IMR-90 (cell line): Measurements from ENCODE around the gene ABCB9. TPM values are rescaled to one million over a fixed set of nuclear protein-coding genes. Genes with fewer than 3 reads are reported as not detected.

Source experiments
- ATAC-seq: fragments of 200-7000 bp; cut with Tn5 transposase; 2 replicates; pipeline ENCODE4 v1.9.1; 2020; ENCODE audit warnings: low read depth, mild to moderate bottlenecking, moderate library complexity
- BruUV-seq: library from RNA; stranded (reverse); fragments of 400-500 nt; replicated peaks from 2 replicates; lab custom pipeline; 2021; lab: Mats Ljungman, UMichigan
- CTCF ChIA-PET: fragments of 300-600 bp; formaldehyde crosslinking; extraction: SDS; loops from one replicate; lab custom pipeline; 2021; ENCODE audit warnings: antibody characterized with exemption; lab: Yijun Ruan, JAX
- POLR2A ChIA-PET: fragments of 300-600 bp; sonication (Branson Sonifier 250); formaldehyde crosslinking; loops from one replicate; lab custom pipeline; 2022; ENCODE audit warnings: antibody characterized with exemption; ENCODE audit not compliant: unreplicated experiment; lab: Charles Lee
- DNase-seq: peaks from one replicate; pipeline ENCODE4 v3.0.0; 2013
- H2AFZ ChIP-seq: replicated peaks from 2 replicates; pipeline ENCODE3; 2013; ENCODE audit warnings: low read length, mild to moderate bottlenecking; ENCODE audit not compliant: poor library complexity
- H2AK5ac ChIP-seq: 2 replicates; pipeline ENCODE4 v1.6.1; 2013; ENCODE audit warnings: low read depth, low read length, inconsistent platforms
- H2AK9ac ChIP-seq: replicated peaks from 2 replicates; pipeline ENCODE3; 2013; ENCODE audit warnings: mild to moderate bottlenecking, low read depth, low read length, moderate library complexity; ENCODE audit not compliant: poor library complexity
- H2BK120ac ChIP-seq: 2 replicates; pipeline ENCODE4 v1.6.1; 2013; ENCODE audit warnings: low read depth, low read length, inconsistent platforms
- H2BK15ac ChIP-seq: 3 replicates; pipeline ENCODE4 v1.6.1; 2013; ENCODE audit warnings: low read depth, low read length, inconsistent platforms
- H2BK20ac ChIP-seq: 2 replicates; pipeline ENCODE4 v1.6.1; 2013; ENCODE audit warnings: low read depth, mild to moderate bottlenecking, inconsistent platforms, low read length, moderate library complexity
- H2BK5ac ChIP-seq: 2 replicates; pipeline ENCODE4 v1.6.1; 2013; ENCODE audit warnings: mild to moderate bottlenecking, low read depth, low read length, inconsistent platforms; ENCODE audit not compliant: poor library complexity, severe bottlenecking
- H3K14ac ChIP-seq: replicated peaks from 2 replicates; pipeline ENCODE4 v1.6.1; 2013; ENCODE audit warnings: low read depth, low read length, inconsistent platforms
- H3K18ac ChIP-seq: 2 replicates; pipeline ENCODE4 v1.6.1; 2013; ENCODE audit warnings: low read depth, low read length, control low read depth
- H3K23ac ChIP-seq: 2 replicates; pipeline ENCODE4 v1.6.1; 2013; ENCODE audit warnings: low read depth, low read length, inconsistent platforms
- H3K27ac ChIP-seq: 2 replicates; pipeline ENCODE4 v1.5.1; 2013; ENCODE audit warnings: mild to moderate bottlenecking, control low read depth, low read length; ENCODE audit not compliant: insufficient read depth
- H3K27me3 ChIP-seq: 2 replicates; pipeline ENCODE4 v1.6.1; 2013; ENCODE audit warnings: low read length; ENCODE audit not compliant: control insufficient read depth, insufficient read depth
- H3K36me3 ChIP-seq: 2 replicates; pipeline ENCODE4 v1.6.1; 2013; ENCODE audit warnings: low read length, mixed read lengths; ENCODE audit not compliant: control insufficient read depth, insufficient read depth
- H3K4ac ChIP-seq: 2 replicates; pipeline ENCODE4 v1.6.1; 2013; ENCODE audit warnings: low read depth, low read length, inconsistent platforms
- H3K4me1 ChIP-seq: 2 replicates; pipeline ENCODE4 v1.6.1; 2013; ENCODE audit warnings: low read length, mixed read lengths; ENCODE audit not compliant: control insufficient read depth, insufficient read depth
- H3K4me2 ChIP-seq: 2 replicates; pipeline ENCODE4 v1.6.1; 2013; ENCODE audit warnings: low read depth, mild to moderate bottlenecking, control low read depth, low read length, moderate library complexity
- H3K4me3 ChIP-seq: 2 replicates; pipeline ENCODE4 v1.5.1; 2013; ENCODE audit warnings: low read depth, mild to moderate bottlenecking, control low read depth, low read length, moderate library complexity; ENCODE audit not compliant: insufficient read depth
- H3K56ac ChIP-seq: 2 replicates; pipeline ENCODE4 v1.6.1; 2013; ENCODE audit warnings: low read length, inconsistent platforms; ENCODE audit not compliant: insufficient read depth; ENCODE audit errors: extremely low read depth
- H3K79me1 ChIP-seq, 2 experiments: 2 replicates each; pipeline ENCODE4 v1.6.1; 2013; ENCODE audit warnings: low read length in 2 of 2, inconsistent platforms in 1 of 2, low read depth in 1 of 2
- H3K9ac ChIP-seq: 2 replicates; pipeline ENCODE4 v1.6.1; 2013; ENCODE audit warnings: low read depth, low read length, control low read depth
- H3K9me1 ChIP-seq: 2 replicates; pipeline ENCODE4 v1.6.1; 2013; ENCODE audit warnings: low read length, inconsistent platforms; ENCODE audit not compliant: insufficient read depth
- H3K9me3 ChIP-seq: 2 replicates; pipeline ENCODE4 v1.6.1; 2013; ENCODE audit warnings: low read length; ENCODE audit not compliant: control insufficient read depth, insufficient read depth
- H4K20me1 ChIP-seq: 2 replicates; pipeline ENCODE4 v1.6.1; 2013; ENCODE audit warnings: low read length, inconsistent platforms; ENCODE audit not compliant: insufficient read depth
- H4K5ac ChIP-seq: 2 replicates; pipeline ENCODE4 v1.6.1; 2013; ENCODE audit warnings: mild to moderate bottlenecking, low read depth, low read length, control low read depth
- H4K8ac ChIP-seq, 2 experiments: 2 replicates each; pipeline ENCODE4 v1.6.1; 2013; ENCODE audit warnings: low read depth in 2 of 2, low read length in 2 of 2, control low read depth in 1 of 2, inconsistent platforms in 1 of 2
- H4K91ac ChIP-seq: 2 replicates; pipeline ENCODE4 v1.6.1; 2013; ENCODE audit warnings: low read depth, low read length, inconsistent platforms; ENCODE audit not compliant: insufficient read depth
- BHLHE40 ChIP-seq: fragments of 150-350 bp; IDR thresholded peaks from 2 replicates; pipeline ENCODE4 v1.6.1; 2016; ENCODE audit warnings: mild to moderate bottlenecking, low read depth, low read length
- CEBPB ChIP-seq: IDR thresholded peaks from 2 replicates; pipeline ENCODE4 v1.6.1; 2012; ENCODE audit warnings: low read depth, low read length, improper control_type of control experiment
- CHD1 ChIP-seq: IDR thresholded peaks from 2 replicates; pipeline ENCODE4 v1.6.1; 2012; ENCODE audit warnings: low read depth, low read length, improper control_type of control experiment
- FOS ChIP-seq: fragments of 150-350 bp; IDR thresholded peaks from 2 replicates; pipeline ENCODE4 v1.6.1; 2016; ENCODE audit warnings: low read depth, low read length
- MAFK ChIP-seq: IDR thresholded peaks from 2 replicates; pipeline ENCODE4 v1.6.1; 2012; ENCODE audit warnings: low read depth, low read length, improper control_type of control experiment
- MAZ ChIP-seq: IDR thresholded peaks from 2 replicates; pipeline ENCODE4 v1.6.1; 2012; ENCODE audit warnings: low read depth, mild to moderate bottlenecking, low read length, improper control_type of control experiment, moderate library complexity, borderline replicate concordance
- MXI1 ChIP-seq: IDR thresholded peaks from 2 replicates; pipeline ENCODE4 v1.6.1; 2012; ENCODE audit warnings: low read depth, mild to moderate bottlenecking, low read length, moderate library complexity, borderline replicate concordance
- RAD21 ChIP-seq: IDR thresholded peaks from 2 replicates; pipeline ENCODE4 v1.6.1; 2012; ENCODE audit warnings: low read length, improper control_type of control experiment
- RCOR1 ChIP-seq: IDR thresholded peaks from 2 replicates; pipeline ENCODE4 v1.6.1; 2012; ENCODE audit warnings: mild to moderate bottlenecking, low read length, improper control_type of control experiment; ENCODE audit not compliant: insufficient replicate concordance
- RFX5 ChIP-seq: IDR thresholded peaks from 2 replicates; pipeline ENCODE4 v1.8.0; 2012; ENCODE audit warnings: low read depth, mild to moderate bottlenecking, low read length, moderate library complexity
- SMC3 ChIP-seq: fragments of 150-350 bp; IDR thresholded peaks from 2 replicates; pipeline ENCODE4 v1.6.1; 2016; ENCODE audit warnings: low read depth, mild to moderate bottlenecking, antibody characterized with exemption, low read length, moderate library complexity
- WGBS, 2 experiments: methylation state at CpG; one replicate each; pipeline versions ENCODE4 v1.1.5 to v1.1.7; 2013; ENCODE audit warnings: missing lambda C conversion rate in 2 of 2; ENCODE audit not compliant: insufficient read length in 1 of 2; ENCODE audit errors: extremely low coverage in 2 of 2; 5-methylcytosine and 5-hydroxymethylcytosine counted together
- dilution Hi-C: fragments of 300-500 bp; cut with HindIII; formaldehyde crosslinking; loops from one replicate; pipeline ENCODE4 v1.14.3; 2018; ENCODE audit warnings: low sequenced_read_pairs; ENCODE audit not compliant: unreplicated experiment
- in situ Hi-C: fragments of 300-500 bp; cut with MboI; formaldehyde crosslinking; loops from 3 replicates; pipeline ENCODE4 v1.14.3; 2019; ENCODE audit warnings: low sequenced_read_pairs, inconsistent platforms, mixed read lengths
- intact Hi-C: fragments of 100-400 bp; cut with micrococcal nuclease; formaldehyde crosslinking; loops from 2 replicates; pipeline ENCODE4 v1.10.0; 2022
- polyA plus RNA-seq, 3 experiments: library from polyadenylated mRNA; depleted of rRNA; stranded (reverse); fragments of >200 nt; gene quantifications; 2 replicates each; pipeline ENCODE4 v1.2.3, GENCODE V29; 2012; ENCODE audit warnings: low replicate concordance in 1 of 3
- total RNA-seq: library from RNA; depleted of rRNA; stranded (reverse); fragments of >200 nt; gene quantifications from 2 replicates; pipeline ENCODE4 v1.2.3, GENCODE V29; 2012
- TF ChIP-seq, protein P1 (sequence below): conservative IDR thresholded peaks from 2 replicates; pipeline ENCODE4 v1.5.1; 2012; ENCODE audit warnings: mild to moderate bottlenecking, low read depth, low read length, improper control_type of control experiment
- TF ChIP-seq, protein P2 (sequence below): fragments of 150-350 bp; IDR thresholded peaks from 2 replicates; pipeline ENCODE4 v1.6.1; 2017; ENCODE audit warnings: mild to moderate bottlenecking, antibody characterized with exemption, low read length, low read depth
- TF ChIP-seq, protein P3 (sequence below): fragments of 150-350 bp; IDR thresholded peaks from 2 replicates; pipeline ENCODE4 v1.6.1; 2016; ENCODE audit warnings: low read depth, mild to moderate bottlenecking, low read length, moderate library complexity, borderline replicate concordance

The ABCB9 gene
- total and polyA plus RNA-seq, 2 of the 4 experiments (the other 2 are of a cell fraction), result 5.6 to 8.3 TPM

GRCh38 chr12:122977153-122977552 is 10.9 kb upstream of the ABCB9 start:
- Histone ChIP-seq H3K4me1 (peaks cover 18% of the 10 kb centered on the region), H4K5ac (no peak overlapping the region), H3K4me2 (no peak overlapping the region), H2BK20ac (no peak overlapping the region), H3K4ac (no peak overlapping the region), H4K91ac (no peak overlapping the region), H2AK5ac (no peak overlapping the region), H2BK15ac (no peak overlapping the region), H3K36me3 (peaks cover 7% of the 10 kb centered on the region), H4K20me1 (peaks cover 8% of the 10 kb centered on the region), H3K56ac (no peak overlapping the region), H3K9me3 (no peaks in the 10 kb centered on the region), H2AK9ac (peak overlapping the region; percentile 15), H3K4me3 (no peak overlapping the region), H3K14ac (no peak overlapping the region), H3K79me1 (peaks cover 20 to 67% of the 10 kb centered on the region in 2 experiments), H3K27me3 (no peaks in the 10 kb centered on the region), H2BK120ac (no peak overlapping the region), H3K27ac (no peak overlapping the region), H2AFZ (no peak overlapping the region), H3K23ac (no peak overlapping the region), H3K9ac (no peak overlapping the region), H3K9me1 (peaks cover 12% of the 10 kb centered on the region; the same call in 1 of the 2 replicates), H3K18ac (no peak overlapping the region), H2BK5ac (no peak overlapping the region), H4K8ac (no peak overlapping the region)
- no peak for TF ChIP-seq MXI1
- TF ChIP-seq, protein P1, sequence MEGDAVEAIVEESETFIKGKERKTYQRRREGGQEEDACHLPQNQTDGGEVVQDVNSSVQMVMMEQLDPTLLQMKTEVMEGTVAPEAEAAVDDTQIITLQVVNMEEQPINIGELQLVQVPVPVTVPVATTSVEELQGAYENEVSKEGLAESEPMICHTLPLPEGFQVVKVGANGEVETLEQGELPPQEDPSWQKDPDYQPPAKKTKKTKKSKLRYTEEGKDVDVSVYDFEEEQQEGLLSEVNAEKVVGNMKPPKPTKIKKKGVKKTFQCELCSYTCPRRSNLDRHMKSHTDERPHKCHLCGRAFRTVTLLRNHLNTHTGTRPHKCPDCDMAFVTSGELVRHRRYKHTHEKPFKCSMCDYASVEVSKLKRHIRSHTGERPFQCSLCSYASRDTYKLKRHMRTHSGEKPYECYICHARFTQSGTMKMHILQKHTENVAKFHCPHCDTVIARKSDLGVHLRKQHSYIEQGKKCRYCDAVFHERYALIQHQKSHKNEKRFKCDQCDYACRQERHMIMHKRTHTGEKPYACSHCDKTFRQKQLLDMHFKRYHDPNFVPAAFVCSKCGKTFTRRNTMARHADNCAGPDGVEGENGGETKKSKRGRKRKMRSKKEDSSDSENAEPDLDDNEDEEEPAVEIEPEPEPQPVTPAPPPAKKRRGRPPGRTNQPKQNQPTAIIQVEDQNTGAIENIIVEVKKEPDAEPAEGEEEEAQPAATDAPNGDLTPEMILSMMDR, result no peak
- no peak for TF ChIP-seq SMC3
- no peak for TF ChIP-seq BHLHE40
- no peak for TF ChIP-seq CEBPB
- no peak for TF ChIP-seq RAD21
- TF ChIP-seq RCOR1, result no peak
- TF ChIP-seq FOS, result no peak
- no peak for TF ChIP-seq MAFK
- TF ChIP-seq RFX5, result no peak
- TF ChIP-seq, protein P2, sequence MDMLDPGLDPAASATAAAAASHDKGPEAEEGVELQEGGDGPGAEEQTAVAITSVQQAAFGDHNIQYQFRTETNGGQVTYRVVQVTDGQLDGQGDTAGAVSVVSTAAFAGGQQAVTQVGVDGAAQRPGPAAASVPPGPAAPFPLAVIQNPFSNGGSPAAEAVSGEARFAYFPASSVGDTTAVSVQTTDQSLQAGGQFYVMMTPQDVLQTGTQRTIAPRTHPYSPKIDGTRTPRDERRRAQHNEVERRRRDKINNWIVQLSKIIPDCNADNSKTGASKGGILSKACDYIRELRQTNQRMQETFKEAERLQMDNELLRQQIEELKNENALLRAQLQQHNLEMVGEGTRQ, result no peak
- TF ChIP-seq, protein P3, sequence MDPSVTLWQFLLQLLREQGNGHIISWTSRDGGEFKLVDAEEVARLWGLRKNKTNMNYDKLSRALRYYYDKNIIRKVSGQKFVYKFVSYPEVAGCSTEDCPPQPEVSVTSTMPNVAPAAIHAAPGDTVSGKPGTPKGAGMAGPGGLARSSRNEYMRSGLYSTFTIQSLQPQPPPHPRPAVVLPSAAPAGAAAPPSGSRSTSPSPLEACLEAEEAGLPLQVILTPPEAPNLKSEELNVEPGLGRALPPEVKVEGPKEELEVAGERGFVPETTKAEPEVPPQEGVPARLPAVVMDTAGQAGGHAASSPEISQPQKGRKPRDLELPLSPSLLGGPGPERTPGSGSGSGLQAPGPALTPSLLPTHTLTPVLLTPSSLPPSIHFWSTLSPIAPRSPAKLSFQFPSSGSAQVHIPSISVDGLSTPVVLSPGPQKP, result no peak
- TF ChIP-seq CHD1, result no peak
- no peak for TF ChIP-seq MAZ
- no CpG with 5 or more reads among the region's 6 CpGs for WGBS, 2 experiments
- BruUV-seq, result no TSS peak
- CTCF ChIA-PET, result no interaction called here
- POLR2A ChIA-PET, result no interaction called here
- intact Hi-C loops (loop anchor here (10.0 kb wide), 1 partner anchor 408 kb away; the partner anchor contains the start of gene KMT5A), in situ Hi-C loops (no loop called here), dilution Hi-C loops (loop anchor here (25.0 kb wide), 1 partner anchor 260 kb away; the partner anchor contains the start of genes MPHOSPH9 and MTRFR)
- ATAC-seq (no peak), DNase-seq (no peak)
